Adrenal gland (tissue), 5 donors: ENCODE data around the gene BPGM.
A peak's percentile ranks its signal among the peaks of the same experiment; 100 is the strongest.

Source experiments
- CTCF ChIP-seq, 6 experiments: fragments of 450-650 bp in 4 of 6; fragments of 200-600 bp in 2 of 6; sonication (generic) in 1 of 6; IDR thresholded peaks; 1 replicate in 5 of 6; 2 replicates in 1 of 6; pipeline versions ENCODE4 v1.5.1 to v1.8.0; 2016 to 2021; ENCODE audit warnings: antibody characterized with exemption in 6 of 6, mild to moderate bottlenecking in 2 of 6, moderate library complexity in 1 of 6
- POLR2A ChIP-seq, 2 donors: fragments of 450-650 bp; IDR thresholded peaks; one replicate each; pipeline ENCODE4 v1.6.1; 2017; ENCODE audit warnings: antibody characterized with exemption in 2 of 2, mild to moderate bottlenecking in 2 of 2, moderate library complexity in 1 of 2
- donor health status: DM: no; HTN: no; CAD: no.

GRCh38 chr7:134724606-134725005 is 78.0 kb downstream of the BPGM start:
- TF ChIP-seq POLR2A (IDR thresholded peaks at IDR 0.05), result no peak
- TF ChIP-seq CTCF (IDR thresholded peaks at IDR 0.05), result peak in 1 of 6 experiments; percentile 18
